Brain microvascular endothelial cell (primary cell): ENCODE measurements around the gene COL26A1.

ENCODE experiments used
- DNase-seq: peaks from one replicate; pipeline ENCODE4 v3.0.0-alpha.2; 2020
- H3K27ac ChIP-seq: fragments of 250-450 bp; sonication (Bioruptor Pico); 2 replicates; pipeline ENCODE4 v1.5.1; 2020; ENCODE audit warnings: mild to moderate bottlenecking, moderate library complexity
- H3K27me3 ChIP-seq: fragments of 250-450 bp; sonication (Bioruptor Pico); replicated peaks from 2 replicates; pipeline ENCODE4 v1.5.1; 2020; ENCODE audit warnings: mild to moderate bottlenecking
- H3K36me3 ChIP-seq: fragments of 250-450 bp; sonication (Bioruptor Pico); replicated peaks from 2 replicates; pipeline ENCODE4 v1.5.1; 2020; ENCODE audit warnings: mild to moderate bottlenecking
- H3K4me3 ChIP-seq: 2 replicates; pipeline ENCODE4 v1.5.1; 2011; ENCODE audit warnings: low read depth, mild to moderate bottlenecking, control low read depth, low read length, moderate library complexity
- CTCF ChIP-seq: IDR thresholded peaks from 2 replicates; pipeline ENCODE4 v1.5.1; 2011; ENCODE audit warnings: low read depth, mild to moderate bottlenecking, moderate library complexity, low read length, control low read depth, inconsistent platforms; ENCODE audit errors: missing control alignments
- in situ Hi-C: cut with HindIII; loops from 2 replicates; pipeline ENCODE4 v1.10.0; 2017; ENCODE audit warnings: low sequenced_read_pairs, low pct_ligation_motif_present

Gene COL26A1

GRCh38 chr7:101352920-101353308, 9.8 kb upstream of the COL26A1 start:
- Histone ChIP-seq H3K36me3 (no peaks in the 10 kb centered on the region), H3K27ac (no peak overlapping the region), H3K4me3 (no peak overlapping the region), H3K27me3 (no peaks in the 10 kb centered on the region)
- DNase-seq: no peak
- in situ Hi-C loops: no loop called here
- TF ChIP-seq CTCF: no peak

- H3K36me3 ChIP-seq: no peaks in the 10 kb centered on the region
- in situ Hi-C loops: no loop called here
- no peak overlapping the region for H3K27ac ChIP-seq
- peaks cover 6% of the 10 kb centered on the region for H3K27me3 ChIP-seq
- TF ChIP-seq CTCF: no peak
- no peak overlapping the region for H3K4me3 ChIP-seq
- no peak for DNase-seq
These were observed 5.2 kb upstream of the COL26A1 start for GRCh38 chr7:101357433-101357832.

GRCh38 chr7:101363196-101363733, 590 bp downstream of the COL26A1 start:
- Histone ChIP-seq H3K4me3 (peak overlapping the region; percentile 40), H3K27ac (no peak overlapping the region), H3K27me3 (peaks cover 16% of the 10 kb centered on the region), H3K36me3 (no peaks in the 10 kb centered on the region)
- TF ChIP-seq CTCF: no peak
- in situ Hi-C loops: no loop called here
- DNase-seq: no peak

GRCh38 chr7:101363734-101364374, 1.2 kb downstream of the COL26A1 start:
- in situ Hi-C loops: no loop called here

GRCh38 chr7:101365956-101366355, 3.3 kb downstream of the COL26A1 start:
- no peak for TF ChIP-seq CTCF
- Histone ChIP-seq H3K4me3 (no peak overlapping the region), H3K27ac (no peak overlapping the region), H3K36me3 (no peaks in the 10 kb centered on the region), H3K27me3 (peaks cover 16% of the 10 kb centered on the region)
- in situ Hi-C loops: no loop called here
- DNase-seq: no peak

More at GRCh38 chr7:101363734-101364374, 1.2 kb downstream of the COL26A1 start:
- Histone ChIP-seq H3K36me3 (no peaks in the 10 kb centered on the region), H3K4me3 (peak overlapping the region; percentile 40), H3K27ac (no peak overlapping the region), H3K27me3 (peaks cover 16% of the 10 kb centered on the region)
- peak; percentile 71 for TF ChIP-seq CTCF
- no peak for DNase-seq

GRCh38 chr7:101367676-101368075, 5.0 kb downstream of the COL26A1 start:
- H3K27ac ChIP-seq: no peak overlapping the region
- H3K4me3 ChIP-seq: no peak overlapping the region
- H3K36me3 ChIP-seq: no peaks in the 10 kb centered on the region
- no peak for TF ChIP-seq CTCF
- H3K27me3 ChIP-seq: peaks cover 9% of the 10 kb centered on the region
- DNase-seq: no peak
- in situ Hi-C loops: no loop called here
